ENCODE data around the gene FBXW11.

GRCh38 chr5:172031894-172032461 lies 25.5 kb upstream of the FBXW11 start:
- TF ChIP-seq CTCF (IDR thresholded peaks at IDR 0.05) (no peak), POLR2A (IDR thresholded peaks at IDR 0.05) (no peak)

Measured in heart left ventricle (tissue), 13 donors.